Measurements from ENCODE around the gene ZNF66.
"Not testable (repeated sequence)": the region's sequence is repeated elsewhere in the genome, so short reads cannot be mapped to it uniquely, and the experiment has no call there.

GRCh38 chr19:20769225-20769736, 6.8 kb upstream of the ZNF66 start:
- not testable (repeated sequence) for TF ChIP-seq GABPA (IDR thresholded peaks at IDR 0.05; ENCODE audit: low read depth); CTCF (IDR thresholded peaks at IDR 0.05; ENCODE audit: insufficient read depth, low read length); POLR2AphosphoS5 (IDR thresholded peaks at IDR 0.05; ENCODE audit: low read depth); REST (IDR thresholded peaks at IDR 0.05; ENCODE audit: insufficient replicate concordance, low read depth); SPI1 (IDR thresholded peaks at IDR 0.05; ENCODE audit: borderline replicate concordance, low read depth)
